Activated CD4-positive, alpha-beta T cell treated with anti-CD3 and anti-CD28 coated beads, Interleukin-2, Interleukin-4, amounts not matched to agents 100 ng/mL and 50 ng/mL, durations not matched to agents 16 hours and 8 hours (primary cell): ENCODE results near the gene NFXL1.

Experiments
- DNase-seq: peaks from one replicate; pipeline ENCODE4 v3.0.0-alpha.2; 2020; ENCODE audit warnings: low spot score

NFXL1 gene

GRCh38 chr4:47891928-47892327, 22.5 kb downstream of the NFXL1 start:
- DNase-seq: peak; percentile 36

GRCh38 chr4:47882228-47882627, 32.2 kb downstream of the NFXL1 start:
- no peak for DNase-seq

- no peak for DNase-seq
Measured at GRCh38 chr4:47879458-47879857, 34.9 kb downstream of the NFXL1 start.

GRCh38 chr4:47876784-47877546, 37.4 kb downstream of the NFXL1 start:
- DNase-seq: no peak

GRCh38 chr4:47876310-47876709, 38.1 kb downstream of the NFXL1 start:
- DNase-seq: no peak

- peak; percentile 70 for DNase-seq
Measured at GRCh38 chr4:47873877-47874541, 40.4 kb downstream of the NFXL1 start.

- DNase-seq: no peak
Measured at GRCh38 chr4:47863486-47863885, 50.9 kb downstream of the NFXL1 start.

GRCh38 chr4:47862297-47862696, 52.1 kb downstream of the NFXL1 start:
- DNase-seq: no peak

GRCh38 chr4:47860305-47860704, 54.1 kb downstream of the NFXL1 start:
- no peak for DNase-seq

- DNase-seq: no peak
Measured at GRCh38 chr4:47858006-47858405, 56.4 kb downstream of the NFXL1 start.

GRCh38 chr4:47856713-47857112, 57.7 kb downstream of the NFXL1 start:
- no peak for DNase-seq

- DNase-seq: no peak
Measured at GRCh38 chr4:47855350-47855749, 59.0 kb downstream of the NFXL1 start.

- DNase-seq: no peak
Measured at GRCh38 chr4:47852136-47852535, 62.2 kb downstream of the NFXL1 start.

- no peak for DNase-seq
Measured at GRCh38 chr4:47849466-47849865, 64.9 kb downstream of the NFXL1 start.

GRCh38 chr4:47848041-47848440, 66.3 kb downstream of the NFXL1 start:
- DNase-seq: no peak

- DNase-seq: no peak
Measured at GRCh38 chr4:47842985-47843384, 71.4 kb downstream of the NFXL1 start.

- DNase-seq: no peak
Measured at GRCh38 chr4:47840291-47840690, 74.1 kb downstream of the NFXL1 start.

- DNase-seq: peak; percentile 73
Measured at GRCh38 chr4:47839259-47839658, 75.1 kb downstream of the NFXL1 start.

GRCh38 chr4:47838445-47838844, 75.9 kb downstream of the NFXL1 start:
- no peak for DNase-seq

- DNase-seq: no peak
Measured at GRCh38 chr4:47837908-47838294, 76.5 kb downstream of the NFXL1 start, which contains the start of gene CORIN. CORIN (minus strand) TSS chr4:47838067; CDS start chr4:47837949, 118 bp downstream.

- DNase-seq: peak; percentile 19
Measured at GRCh38 chr4:47837094-47837907, 77.1 kb downstream of the NFXL1 start.

GRCh38 chr4:47836641-47837093, 77.7 kb downstream of the NFXL1 start:
- peak; percentile 63 for DNase-seq

GRCh38 chr4:47835494-47835893, 78.9 kb downstream of the NFXL1 start:
- DNase-seq: no peak
